IgD-negative memory B cell (primary cell): ENCODE measurements around the gene UBAC2. TPM values are rescaled to one million over a fixed set of nuclear protein-coding genes. Genes with fewer than 3 reads are reported as not detected.
A peak's percentile ranks its signal among the peaks of the same experiment; 100 is the strongest.

Source experiments
- H3K27ac Mint-ChIP-seq, 3 donors: one replicate each; pipeline ENCODE4 v1.8.0; 2020 to 2022; ENCODE audit warnings: mild to moderate bottlenecking in 3 of 3, mixed read lengths in 3 of 3, moderate library complexity in 1 of 3
- H3K27me3 Mint-ChIP-seq: one replicate; pipeline ENCODE4 v1.8.0; 2021; ENCODE audit warnings: mixed read lengths
- H3K36me3 Mint-ChIP-seq: one replicate; pipeline ENCODE4 v1.8.0; 2020; ENCODE audit warnings: mild to moderate bottlenecking, mixed read lengths
- H3K4me1 Mint-ChIP-seq, 3 donors: one replicate each; pipeline ENCODE4 v1.8.0; 2020 to 2022; ENCODE audit warnings: mixed read lengths in 3 of 3, mild to moderate bottlenecking in 1 of 3
- H3K4me3 Mint-ChIP-seq, 4 donors: one replicate each; pipeline ENCODE4 v1.8.0; 2020 to 2022; ENCODE audit warnings: mild to moderate bottlenecking in 4 of 4, mixed read lengths in 4 of 4, moderate library complexity in 3 of 4
- H3K9me3 Mint-ChIP-seq, 3 donors: one replicate each; pipeline ENCODE4 v1.8.0; 2020 to 2021; ENCODE audit warnings: mixed read lengths in 3 of 3, mild to moderate bottlenecking in 1 of 3
- polyA plus RNA-seq: library from polyadenylated mRNA; unstranded; fragments of 300-500 nt; fragmentation: Illumina TruSeq; gene quantifications from one replicate; pipeline ENCODE4 v1.2.3, GENCODE V29; 2021

Gene UBAC2
- polyA plus RNA-seq, 1 donor from 2014 or later, result 88.0 TPM

GRCh38 chr13:99357941-99358340, 157.3 kb downstream of the UBAC2 start:
- Mint-ChIP-seq H3K4me3 (peak overlapping the region in 2 of 4 donors; percentile 77 to 80), H3K4me1 (peaks cover 66 to 86% (median 76%) of the 10 kb centered on the region in 3 donors), H3K27me3 (peaks cover 3% of the 10 kb centered on the region), H3K27ac (peak overlapping the region; percentile 94 to 99 (median 99)), H3K9me3 (no peaks in the 10 kb centered on the region), H3K36me3 (peaks cover 3% of the 10 kb centered on the region)

GRCh38 chr13:99359528-99359927, 158.9 kb downstream of the UBAC2 start:
- Mint-ChIP-seq H3K27ac (peak overlapping the region; percentile 94 to 99 (median 94)), H3K36me3 (peaks cover 3% of the 10 kb centered on the region), H3K9me3 (no peaks in the 10 kb centered on the region), H3K4me3 (peak overlapping the region in 3 of 4 donors; percentile 63 to 86 (median 64)), H3K27me3 (peaks cover 2% of the 10 kb centered on the region), H3K4me1 (peaks cover 72 to 84% (median 76%) of the 10 kb centered on the region in 3 donors)

GRCh38 chr13:99360696-99361095, 160.0 kb downstream of the UBAC2 start:
- H3K27ac Mint-ChIP-seq, result peak overlapping the region; percentile 94 to 99 (median 94)
- H3K27me3 Mint-ChIP-seq, result peaks cover 1% of the 10 kb centered on the region
- peaks cover 4% of the 10 kb centered on the region for H3K36me3 Mint-ChIP-seq
- no peak overlapping the region for H3K4me3 Mint-ChIP-seq
- peaks cover 71 to 80% (median 80%) of the 10 kb centered on the region in 3 donors for H3K4me1 Mint-ChIP-seq
- no peaks in the 10 kb centered on the region for H3K9me3 Mint-ChIP-seq

- Mint-ChIP-seq H3K36me3 (peaks cover 8% of the 10 kb centered on the region), H3K4me3 (peak overlapping the region in 1 of 4 donors; percentile 10), H3K9me3 (no peaks in the 10 kb centered on the region), H3K27me3 (peaks cover 1% of the 10 kb centered on the region), H3K27ac (peak overlapping the region; percentile 92 to 99 (median 94)), H3K4me1 (peaks cover 71 to 81% (median 80%) of the 10 kb centered on the region in 3 donors)
These were observed 160.5 kb downstream of the UBAC2 start for GRCh38 chr13:99361197-99361596.

GRCh38 chr13:99362362-99362761, 161.7 kb downstream of the UBAC2 start:
- no peaks in the 10 kb centered on the region for H3K9me3 Mint-ChIP-seq
- peaks cover 71 to 81% (median 78%) of the 10 kb centered on the region in 3 donors for H3K4me1 Mint-ChIP-seq
- H3K27me3 Mint-ChIP-seq, result peaks cover 1% of the 10 kb centered on the region
- peaks cover 10% of the 10 kb centered on the region for H3K36me3 Mint-ChIP-seq
- H3K27ac Mint-ChIP-seq, result peak overlapping the region; percentile 29 to 80 (median 35)
- H3K4me3 Mint-ChIP-seq, result peak overlapping the region in 1 of 4 donors; percentile 56

- peak overlapping the region in 2 of 4 donors; percentile 10 to 23 for H3K4me3 Mint-ChIP-seq
- no peaks in the 10 kb centered on the region for H3K9me3 Mint-ChIP-seq
- H3K4me1 Mint-ChIP-seq, result peaks cover 73 to 84% (median 79%) of the 10 kb centered on the region in 3 donors
These were observed 162.7 kb downstream of the UBAC2 start for GRCh38 chr13:99363391-99363790.

GRCh38 chr13:99363949-99364348, 163.3 kb downstream of the UBAC2 start:
- no peaks in the 10 kb centered on the region for H3K27me3 Mint-ChIP-seq
- H3K4me3 Mint-ChIP-seq, result peak overlapping the region; percentile 21 to 72 (median 55)
- no peaks in the 10 kb centered on the region for H3K9me3 Mint-ChIP-seq
- peaks cover 14% of the 10 kb centered on the region for H3K36me3 Mint-ChIP-seq
- peaks cover 68 to 79% (median 74%) of the 10 kb centered on the region in 3 donors for H3K4me1 Mint-ChIP-seq
- H3K27ac Mint-ChIP-seq, result peak overlapping the region; percentile 73 to 90 (median 80)

More at GRCh38 chr13:99363391-99363790, 162.7 kb downstream of the UBAC2 start:
- Mint-ChIP-seq H3K27ac (peak overlapping the region; percentile 10 to 90 (median 80)), H3K27me3 (no peaks in the 10 kb centered on the region), H3K36me3 (peaks cover 17% of the 10 kb centered on the region)

GRCh38 chr13:99366075-99366987, 165.7 kb downstream of the UBAC2 start:
- Mint-ChIP-seq H3K9me3 (no peaks in the 10 kb centered on the region), H3K4me1 (peaks cover 60 to 67% (median 63%) of the 10 kb centered on the region in 3 donors), H3K36me3 (peaks cover 17% of the 10 kb centered on the region), H3K27me3 (no peaks in the 10 kb centered on the region), H3K27ac (peak overlapping the region; percentile 87 to 96 (median 93)), H3K4me3 (peak overlapping the region in 3 of 4 donors; percentile 73 to 85 (median 74))

- Mint-ChIP-seq H3K4me3 (peak overlapping the region; percentile 25 to 82 (median 53)), H3K27me3 (no peaks in the 10 kb centered on the region), H3K27ac (peak overlapping the region; percentile 55 to 87 (median 87)), H3K36me3 (peaks cover 17% of the 10 kb centered on the region), H3K4me1 (peaks cover 55 to 68% (median 60%) of the 10 kb centered on the region in 3 donors), H3K9me3 (no peaks in the 10 kb centered on the region)
These were observed 166.5 kb downstream of the UBAC2 start for GRCh38 chr13:99367106-99367616.

GRCh38 chr13:99367663-99368448, 167.2 kb downstream of the UBAC2 start:
- Mint-ChIP-seq H3K27ac (peak overlapping the region; percentile 55 to 87 (median 67)), H3K4me3 (peak overlapping the region in 2 of 4 donors; percentile 25 to 82), H3K4me1 (peaks cover 50 to 67% (median 61%) of the 10 kb centered on the region in 3 donors), H3K36me3 (peaks cover 17% of the 10 kb centered on the region), H3K9me3 (no peaks in the 10 kb centered on the region), H3K27me3 (no peaks in the 10 kb centered on the region)

GRCh38 chr13:99370481-99371275, 170.0 kb downstream of the UBAC2 start:
- Mint-ChIP-seq H3K4me1 (peaks cover 43 to 71% (median 64%) of the 10 kb centered on the region in 3 donors), H3K27me3 (no peaks in the 10 kb centered on the region), H3K27ac (peak overlapping the region; percentile 34 to 76 (median 71)), H3K4me3 (peak overlapping the region in 3 of 4 donors; percentile 21 to 75 (median 59)), H3K36me3 (peaks cover 21% of the 10 kb centered on the region), H3K9me3 (no peaks in the 10 kb centered on the region)

- peak overlapping the region in 3 of 4 donors; percentile 3 to 81 (median 6) for H3K4me3 Mint-ChIP-seq
- H3K27ac Mint-ChIP-seq, result peak overlapping the region; percentile 36 to 84 (median 78)
- H3K9me3 Mint-ChIP-seq, result no peaks in the 10 kb centered on the region
- no peaks in the 10 kb centered on the region for H3K27me3 Mint-ChIP-seq
- H3K36me3 Mint-ChIP-seq, result peaks cover 17% of the 10 kb centered on the region
- H3K4me1 Mint-ChIP-seq, result peaks cover 40 to 71% (median 63%) of the 10 kb centered on the region in 3 donors
These were observed 171.3 kb downstream of the UBAC2 start for GRCh38 chr13:99371956-99372355.

GRCh38 chr13:99373436-99373835, 172.8 kb downstream of the UBAC2 start:
- no peaks in the 10 kb centered on the region for H3K9me3 Mint-ChIP-seq
- peaks cover 26 to 67% (median 52%) of the 10 kb centered on the region in 3 donors for H3K4me1 Mint-ChIP-seq
- H3K36me3 Mint-ChIP-seq, result peaks cover 8% of the 10 kb centered on the region
- H3K27ac Mint-ChIP-seq, result peak overlapping the region; percentile 98 to 100 (median 98)
- H3K4me3 Mint-ChIP-seq, result peak overlapping the region; percentile 43 to 86 (median 71)
- H3K27me3 Mint-ChIP-seq, result no peaks in the 10 kb centered on the region
